OCI-LY3 (cell line): ENCODE measurements around the gene KMT2E.

Experiments used
- CTCF ChIP-seq: fragments of 200-600, 300-600 bp; sonication (generic); IDR thresholded peaks from 2 replicates; pipeline ENCODE4 v1.5.1; 2014; ENCODE audit warnings: antibody characterized with exemption, low read length, low read depth
- EZH2phosphoT487 ChIP-seq: fragments of 200-600 bp; shearing (Covaris generic); IDR thresholded peaks from 2 replicates; pipeline ENCODE4 v1.6.1; 2018; ENCODE audit warnings: antibody characterized with exemption, mixed run types, low read depth

GRCh38 chr7:104985259-104985617, 28.8 kb upstream of the KMT2E start:
- TF ChIP-seq EZH2phosphoT487: no peak
- TF ChIP-seq CTCF: no peak
